ENCODE results near the gene SRRM5.

The SRRM5 gene

DNA sequence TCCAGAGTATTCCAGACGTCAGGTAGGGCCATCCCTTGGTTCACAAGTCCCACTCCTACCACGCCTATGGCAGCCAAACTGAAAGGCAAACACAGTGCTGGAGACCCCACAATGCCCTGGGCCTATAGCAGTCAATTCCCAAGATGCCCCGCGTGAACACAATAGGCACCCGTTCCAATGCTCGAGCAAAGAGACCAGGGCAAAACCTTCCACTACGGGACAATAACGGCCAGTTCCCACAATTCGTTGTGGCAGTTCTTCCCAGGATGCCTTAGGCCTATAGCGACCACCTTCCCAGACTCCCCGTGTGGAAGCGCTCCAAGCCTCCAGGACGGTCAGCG is 7.0 kb downstream of the SRRM5 start:
- H3K4me3 ChIP-seq (ENCODE audit: low read depth, low read length), result peak overlapping the region; percentile 83
- peaks cover 23% of the 10 kb centered on the region for H3K4me1 ChIP-seq (ENCODE audit: control insufficient read depth, insufficient read depth, low read length)
- H3K27me3 ChIP-seq (ENCODE audit: control insufficient read depth, insufficient read depth, low read length), result no peaks in the 10 kb centered on the region
- H3K27ac ChIP-seq (ENCODE audit: low read depth, low read length), result peak overlapping the region; percentile 95
- peaks cover 3% of the 10 kb centered on the region for H3K36me3 ChIP-seq (ENCODE audit: control insufficient read depth, insufficient read depth, low read length)
- H3K9ac ChIP-seq (ENCODE audit: low read length), result peak overlapping the region; percentile 94
- H3K9me3 ChIP-seq (ENCODE audit: control insufficient read depth, insufficient read depth, low read depth, low read length), result no peaks in the 10 kb centered on the region

DNA sequence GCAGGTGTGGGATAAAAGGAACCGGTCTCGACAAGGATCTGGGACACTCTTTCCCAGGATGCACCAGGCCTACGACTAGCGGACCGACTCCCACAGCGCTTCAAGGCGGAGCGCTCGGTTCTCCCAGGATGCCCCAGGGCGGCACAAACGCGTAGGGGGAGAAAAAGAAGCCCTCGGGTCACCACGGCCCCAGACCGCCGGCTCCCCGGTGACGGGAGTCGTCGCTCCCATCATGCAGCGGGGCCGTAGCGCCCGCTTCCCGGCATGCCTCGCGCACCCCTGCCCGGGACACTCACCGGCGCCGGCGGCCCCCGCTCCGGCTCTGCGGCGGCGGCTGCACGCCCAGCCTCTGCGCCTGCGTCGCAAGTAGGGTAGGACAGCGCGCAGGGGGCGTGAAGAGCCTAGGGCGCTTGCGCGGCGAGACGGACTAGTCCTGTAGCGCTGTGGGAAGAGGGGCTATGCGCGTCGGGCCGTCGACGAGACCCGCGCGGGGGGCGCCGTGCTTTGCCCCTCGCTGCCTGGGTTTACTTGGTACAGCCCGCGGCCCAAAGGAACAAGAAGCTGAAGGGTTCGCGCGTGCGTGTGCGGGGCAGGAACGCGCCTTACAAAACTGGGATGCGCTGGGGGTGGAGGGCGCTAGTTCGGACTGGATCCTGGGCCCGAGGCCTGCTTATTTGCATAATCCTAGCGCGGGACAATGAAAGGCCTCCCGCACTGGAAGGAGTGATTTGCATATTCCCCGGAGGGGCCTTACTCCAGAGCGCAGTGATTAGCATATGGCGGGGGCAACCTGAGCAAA is 7.6 kb downstream of the SRRM5 start, which contains the start of gene ZNF428:
Gene ZNF428 (minus strand): TSS at position 368 of the 799 bp plus-strand sequence. CDS start 5,325 bp downstream, outside the sequence.
- Histone ChIP-seq H3K27ac (ENCODE audit: low read depth, low read length) (peak within 1 kb of the TSS; percentile 95), H3K4me1 (ENCODE audit: control insufficient read depth, insufficient read depth, low read length) (peaks cover 27% of the 10 kb centered on the region), H3K4me3 (ENCODE audit: low read depth, low read length) (peak within 1 kb of the TSS; percentile 83), H3K36me3 (ENCODE audit: control insufficient read depth, insufficient read depth, low read length) (no peaks in the 10 kb centered on the region), H3K9ac (ENCODE audit: low read length) (peak within 1 kb of the TSS; percentile 94), H3K9me3 (ENCODE audit: control insufficient read depth, insufficient read depth, low read depth, low read length) (no peaks in the 10 kb centered on the region), H3K27me3 (ENCODE audit: control insufficient read depth, insufficient read depth, low read length) (no peaks in the 10 kb centered on the region)

DNA sequence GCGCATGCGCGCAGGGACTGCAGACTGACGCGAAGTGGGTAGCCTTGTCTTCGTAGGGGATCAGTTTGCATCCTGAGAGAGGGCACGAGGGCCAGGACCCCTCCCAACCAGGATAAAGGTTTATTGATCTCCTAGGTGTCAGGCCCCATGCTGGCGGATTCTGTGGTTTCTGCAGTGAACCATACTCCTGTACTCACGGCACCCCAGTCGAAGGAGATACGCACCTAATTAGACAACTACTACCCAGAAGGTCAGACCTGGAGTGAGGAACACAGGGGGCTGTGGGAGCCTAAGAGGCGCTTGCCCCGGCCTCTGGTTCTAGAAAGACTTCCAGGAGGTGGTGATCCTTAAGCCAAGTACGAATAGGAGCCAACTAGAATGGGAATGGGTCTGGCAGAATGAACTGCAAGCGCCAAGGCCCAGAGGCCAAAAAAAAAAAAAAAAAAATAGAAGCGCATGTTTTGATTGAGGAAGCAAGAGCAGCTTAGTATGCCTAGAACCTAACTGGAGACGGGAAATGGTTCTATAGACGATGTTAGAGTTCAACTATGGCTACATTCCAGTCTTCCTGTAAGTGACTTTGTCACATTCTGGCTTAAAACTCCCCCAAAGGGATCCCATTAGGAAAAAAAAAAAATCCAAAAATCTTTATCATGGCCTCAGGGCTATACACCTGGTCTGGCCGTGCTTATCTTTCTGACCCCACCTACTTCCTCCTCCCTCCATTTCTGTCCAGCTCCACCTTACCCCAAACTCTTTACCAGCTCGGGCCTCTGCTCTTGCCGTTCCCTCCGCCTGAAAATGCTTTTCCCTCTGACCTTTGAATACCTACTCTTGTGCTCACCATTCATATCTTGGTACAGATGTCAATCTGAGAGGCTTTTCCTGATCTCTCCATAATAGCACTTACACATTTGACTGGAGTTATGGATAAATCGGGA is 8.4 kb downstream of the SRRM5 start:
- no peaks in the 10 kb centered on the region for H3K27me3 ChIP-seq (ENCODE audit: control insufficient read depth, insufficient read depth, low read length)
- H3K4me3 ChIP-seq (ENCODE audit: low read depth, low read length), result peak overlapping the region; percentile 83
- no peaks in the 10 kb centered on the region for H3K36me3 ChIP-seq (ENCODE audit: control insufficient read depth, insufficient read depth, low read length)
- H3K4me1 ChIP-seq (ENCODE audit: control insufficient read depth, insufficient read depth, low read length), result peaks cover 30% of the 10 kb centered on the region
- H3K9ac ChIP-seq (ENCODE audit: low read length), result peak overlapping the region; percentile 94
- H3K27ac ChIP-seq (ENCODE audit: low read depth, low read length), result peak overlapping the region; percentile 95
- no peaks in the 10 kb centered on the region for H3K9me3 ChIP-seq (ENCODE audit: control insufficient read depth, insufficient read depth, low read depth, low read length)

DNA sequence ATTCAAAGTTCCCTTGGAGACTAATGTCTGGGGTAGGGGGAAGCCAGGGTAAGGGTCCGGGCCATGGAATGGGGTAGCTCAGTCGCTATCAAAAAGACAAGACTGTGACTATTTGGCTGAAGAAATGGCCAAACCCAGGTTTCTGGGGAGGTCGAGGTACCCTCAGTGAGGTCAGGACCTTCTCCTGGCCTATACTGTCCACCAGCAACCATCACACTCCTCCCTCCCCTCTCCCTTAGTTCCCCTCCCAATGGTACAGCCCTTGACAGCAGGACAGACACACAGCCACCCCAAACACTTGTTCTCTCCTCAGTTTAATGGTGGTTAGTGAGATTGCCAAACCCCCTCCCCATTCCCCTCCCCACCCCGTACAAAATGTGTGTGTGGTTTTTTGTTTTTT is 10.2 kb downstream of the SRRM5 start:
- Histone ChIP-seq H3K4me1 (ENCODE audit: control insufficient read depth, insufficient read depth, low read length) (peaks cover 30% of the 10 kb centered on the region), H3K4me3 (ENCODE audit: low read depth, low read length) (no peak overlapping the region), H3K9ac (ENCODE audit: low read length) (no peak overlapping the region)

DNA sequence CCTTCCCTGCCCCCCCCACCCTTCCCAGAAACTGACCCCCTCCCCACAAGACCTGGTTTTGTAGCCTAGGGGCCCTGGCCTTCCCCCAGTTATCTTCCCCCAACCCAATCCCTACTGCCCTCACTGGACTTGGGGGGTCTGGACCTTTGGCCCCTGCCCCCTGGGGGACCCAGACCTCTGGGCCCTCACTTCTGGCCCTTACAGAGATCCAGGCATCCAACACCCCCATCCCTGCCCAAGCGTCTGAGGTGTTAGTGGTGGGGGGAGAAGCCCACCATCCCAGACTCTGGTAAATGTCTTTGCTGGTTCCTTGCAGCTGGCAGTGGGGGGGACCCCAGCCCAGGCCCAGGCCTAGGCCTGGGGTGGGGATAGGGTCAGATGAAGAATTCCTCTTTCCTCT is 11.1 kb downstream of the SRRM5 start:
- no peak overlapping the region for H3K9ac ChIP-seq (ENCODE audit: low read length)
- H3K27ac ChIP-seq (ENCODE audit: low read depth, low read length), result no peak overlapping the region
- peaks cover 14% of the 10 kb centered on the region for H3K27me3 ChIP-seq (ENCODE audit: control insufficient read depth, insufficient read depth, low read length)
- no peaks in the 10 kb centered on the region for H3K36me3 ChIP-seq (ENCODE audit: control insufficient read depth, insufficient read depth, low read length)
- H3K4me3 ChIP-seq (ENCODE audit: low read depth, low read length), result no peak overlapping the region
- H3K9me3 ChIP-seq (ENCODE audit: control insufficient read depth, insufficient read depth, low read depth, low read length), result no peaks in the 10 kb centered on the region
- H3K4me1 ChIP-seq (ENCODE audit: control insufficient read depth, insufficient read depth, low read length), result peaks cover 30% of the 10 kb centered on the region

More for the DNA sequence above, 10.2 kb downstream of the SRRM5 start:
- H3K36me3 ChIP-seq (ENCODE audit: control insufficient read depth, insufficient read depth, low read length), result no peaks in the 10 kb centered on the region
- peaks cover 6% of the 10 kb centered on the region; the same call in 1 of the 2 replicates for H3K27me3 ChIP-seq (ENCODE audit: control insufficient read depth, insufficient read depth, low read length)
- no peak overlapping the region for H3K27ac ChIP-seq (ENCODE audit: low read depth, low read length)
- no peaks in the 10 kb centered on the region for H3K9me3 ChIP-seq (ENCODE audit: control insufficient read depth, insufficient read depth, low read depth, low read length)

DNA sequence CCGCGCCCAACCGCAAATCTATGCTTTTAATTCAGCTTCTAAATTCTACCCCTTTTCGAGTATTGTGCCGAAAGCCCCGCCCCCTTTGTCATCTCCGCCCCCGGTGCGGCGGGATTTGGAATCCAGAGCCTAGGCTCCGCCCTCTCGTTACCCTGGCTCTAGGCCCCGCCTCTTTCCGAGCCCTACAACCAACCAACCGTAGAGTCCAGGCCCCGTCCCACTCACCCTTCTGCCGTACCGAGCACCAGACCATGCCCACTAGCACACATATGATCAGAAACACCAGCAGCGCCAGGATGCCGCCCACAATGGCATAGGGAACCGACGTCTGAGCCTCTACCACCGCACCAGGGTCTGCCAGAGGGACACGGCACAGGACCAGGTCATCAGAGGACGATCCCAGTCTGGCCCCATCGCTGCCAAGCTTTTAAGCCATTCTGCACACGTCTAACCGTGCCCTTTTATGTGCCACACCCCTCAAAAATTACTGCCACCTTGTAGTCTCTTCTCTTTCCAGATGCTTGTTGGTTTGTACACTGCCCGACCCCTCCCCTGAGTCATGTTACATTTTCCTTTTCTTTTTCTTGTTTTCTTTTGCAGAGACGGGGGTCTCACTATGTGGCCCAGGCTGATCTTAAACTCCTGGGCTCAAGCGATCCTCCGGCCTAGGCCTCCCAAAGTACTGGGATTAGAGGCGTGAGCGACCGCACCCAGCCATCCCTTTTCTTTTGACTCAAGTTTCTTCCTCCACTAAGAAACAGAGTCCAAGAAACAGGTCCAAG is 12.2 kb downstream of the SRRM5 start:
- Histone ChIP-seq H3K27ac (ENCODE audit: low read depth, low read length) (no peak overlapping the region), H3K9ac (ENCODE audit: low read length) (no peak overlapping the region), H3K4me3 (ENCODE audit: low read depth, low read length) (peak overlapping the region; percentile 33), H3K9me3 (ENCODE audit: control insufficient read depth, insufficient read depth, low read depth, low read length) (no peaks in the 10 kb centered on the region), H3K4me1 (ENCODE audit: control insufficient read depth, insufficient read depth, low read length) (peaks cover 26% of the 10 kb centered on the region), H3K36me3 (ENCODE audit: control insufficient read depth, insufficient read depth, low read length) (no peaks in the 10 kb centered on the region), H3K27me3 (ENCODE audit: control insufficient read depth, insufficient read depth, low read length) (peaks cover 17% of the 10 kb centered on the region)

DNA sequence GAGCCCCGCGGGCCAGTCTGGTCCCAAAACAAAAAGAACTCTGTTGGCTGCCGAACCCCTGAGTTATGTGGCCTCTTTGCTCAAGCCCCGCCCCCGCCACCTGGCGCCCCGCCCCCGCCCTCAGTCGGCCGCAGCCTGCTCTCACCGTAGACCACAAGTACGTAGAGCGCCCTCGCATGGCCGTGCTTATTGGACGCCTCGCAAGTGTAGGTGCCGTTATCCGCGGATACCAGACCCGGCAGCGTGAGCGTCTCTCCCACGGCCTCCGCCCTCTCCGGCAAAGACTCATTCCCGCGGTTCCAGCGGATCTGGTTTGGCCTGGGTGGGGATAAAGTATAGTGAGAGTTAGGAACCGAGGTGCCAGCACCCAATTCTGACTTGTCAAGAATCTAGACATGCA is 13.0 kb downstream of the SRRM5 start:
- H3K27me3 ChIP-seq (ENCODE audit: control insufficient read depth, insufficient read depth, low read length), result peaks cover 17% of the 10 kb centered on the region
- no peak overlapping the region for H3K27ac ChIP-seq (ENCODE audit: low read depth, low read length)
- H3K36me3 ChIP-seq (ENCODE audit: control insufficient read depth, insufficient read depth, low read length), result no peaks in the 10 kb centered on the region
- H3K9ac ChIP-seq (ENCODE audit: low read length), result no peak overlapping the region
- H3K4me3 ChIP-seq (ENCODE audit: low read depth, low read length), result no peak overlapping the region
- H3K9me3 ChIP-seq (ENCODE audit: control insufficient read depth, insufficient read depth, low read depth, low read length), result no peaks in the 10 kb centered on the region
- peaks cover 25% of the 10 kb centered on the region for H3K4me1 ChIP-seq (ENCODE audit: control insufficient read depth, insufficient read depth, low read length)

DNA sequence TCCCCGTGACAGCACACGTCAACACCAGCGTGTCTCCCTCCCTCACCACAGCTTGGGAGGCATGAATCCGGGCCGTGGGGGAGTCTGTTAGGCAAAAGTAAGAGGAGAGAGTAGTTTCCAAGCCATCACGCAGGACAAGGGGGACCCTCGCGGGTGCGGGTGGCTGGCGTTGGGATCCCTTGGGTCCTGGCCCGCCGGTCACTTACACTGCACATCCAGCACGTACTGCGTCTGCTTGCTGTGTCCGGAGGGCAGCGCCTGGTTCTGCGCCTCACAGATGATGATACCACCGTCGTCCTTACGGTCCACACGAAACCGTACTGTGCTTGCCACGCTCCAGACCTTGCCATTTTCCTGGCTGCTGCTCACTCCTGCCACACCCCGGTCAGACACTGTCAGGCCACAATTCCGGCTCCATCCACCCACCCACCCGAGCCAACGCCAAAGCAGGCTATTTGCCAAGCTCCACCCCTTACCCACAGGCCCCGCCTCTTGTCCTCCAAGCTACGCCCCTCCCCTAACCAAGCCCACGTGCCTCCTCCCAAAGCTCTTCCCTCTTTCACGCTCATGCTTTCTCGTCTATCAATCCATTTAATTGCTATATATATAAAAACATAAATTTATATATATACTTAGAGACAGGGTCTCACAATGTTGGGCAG is 14.2 kb downstream of the SRRM5 start:
- H3K4me1 ChIP-seq (ENCODE audit: control insufficient read depth, insufficient read depth, low read length), result peaks cover 17% of the 10 kb centered on the region
- no peak overlapping the region for H3K4me3 ChIP-seq (ENCODE audit: low read depth, low read length)
- H3K27ac ChIP-seq (ENCODE audit: low read depth, low read length), result no peak overlapping the region
- no peaks in the 10 kb centered on the region for H3K36me3 ChIP-seq (ENCODE audit: control insufficient read depth, insufficient read depth, low read length)
- H3K9me3 ChIP-seq (ENCODE audit: control insufficient read depth, insufficient read depth, low read depth, low read length), result no peaks in the 10 kb centered on the region
- no peak overlapping the region for H3K9ac ChIP-seq (ENCODE audit: low read length)
- H3K27me3 ChIP-seq (ENCODE audit: control insufficient read depth, insufficient read depth, low read length), result peaks cover 17% of the 10 kb centered on the region

DNA sequence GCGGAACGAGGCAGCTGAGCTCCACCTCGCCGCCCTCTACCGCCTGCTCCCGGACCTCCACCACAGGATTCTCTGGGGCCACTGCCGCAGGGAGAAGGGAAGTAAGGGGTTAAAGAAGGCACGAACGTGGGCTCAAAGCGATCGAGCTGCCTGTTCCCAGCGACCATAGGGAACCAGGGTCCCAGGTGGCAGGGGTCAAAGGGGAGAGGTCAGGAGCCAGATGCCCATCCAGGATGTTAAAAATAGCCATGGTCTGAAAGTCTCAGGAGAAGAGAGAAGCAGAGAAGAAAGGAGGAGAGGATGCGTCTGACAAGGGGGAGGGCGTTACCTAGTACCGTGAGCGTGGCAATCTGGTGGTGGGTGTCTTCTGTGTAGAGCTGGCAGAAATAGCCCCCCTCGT is 14.9 kb downstream of the SRRM5 start:
- Histone ChIP-seq H3K4me3 (ENCODE audit: low read depth, low read length) (no peak overlapping the region), H3K9me3 (ENCODE audit: control insufficient read depth, insufficient read depth, low read depth, low read length) (no peaks in the 10 kb centered on the region), H3K27me3 (ENCODE audit: control insufficient read depth, insufficient read depth, low read length) (peaks cover 20% of the 10 kb centered on the region), H3K9ac (ENCODE audit: low read length) (no peak overlapping the region), H3K36me3 (ENCODE audit: control insufficient read depth, insufficient read depth, low read length) (no peaks in the 10 kb centered on the region), H3K4me1 (ENCODE audit: control insufficient read depth, insufficient read depth, low read length) (peaks cover 15% of the 10 kb centered on the region), H3K27ac (ENCODE audit: low read depth, low read length) (no peak overlapping the region)

DNA sequence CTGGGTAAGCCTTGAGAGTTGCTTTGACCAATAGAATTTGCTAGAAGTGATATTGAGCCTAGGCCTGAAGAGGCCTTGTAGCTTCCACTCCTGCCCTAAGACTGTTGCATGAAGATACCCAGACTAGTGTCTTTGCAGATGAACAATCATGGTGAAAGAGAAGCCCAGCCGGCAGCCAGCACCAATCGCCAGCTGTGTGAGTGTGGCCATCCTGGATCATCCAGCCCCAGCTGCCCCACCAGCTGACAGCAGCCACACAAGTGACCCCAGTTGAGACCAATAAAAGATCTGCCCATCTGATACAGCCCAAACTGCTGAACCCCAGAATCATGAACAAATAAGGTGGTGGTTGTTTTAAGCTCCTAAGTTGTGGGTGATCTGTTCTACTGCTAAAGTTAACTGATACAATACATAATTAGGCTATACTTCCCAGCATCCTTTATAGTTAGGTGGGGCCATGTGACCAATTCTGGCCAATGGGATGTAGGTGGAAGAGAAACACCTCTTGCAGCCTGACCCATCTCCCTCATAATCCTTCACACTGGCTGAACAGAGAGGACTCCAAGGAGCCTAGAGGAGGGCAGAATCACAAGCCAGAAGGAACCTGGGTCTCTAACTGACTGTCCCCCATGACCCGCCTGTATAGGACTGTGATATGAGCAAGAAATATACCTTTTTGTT is 16.9 kb downstream of the SRRM5 start:
- Histone ChIP-seq H3K27ac (ENCODE audit: low read depth, low read length) (no peak overlapping the region), H3K36me3 (ENCODE audit: control insufficient read depth, insufficient read depth, low read length) (no peaks in the 10 kb centered on the region), H3K4me1 (ENCODE audit: control insufficient read depth, insufficient read depth, low read length) (peaks cover 8% of the 10 kb centered on the region), H3K9ac (ENCODE audit: low read length) (no peak overlapping the region), H3K4me3 (ENCODE audit: low read depth, low read length) (no peak overlapping the region), H3K9me3 (ENCODE audit: control insufficient read depth, insufficient read depth, low read depth, low read length) (no peaks in the 10 kb centered on the region), H3K27me3 (ENCODE audit: control insufficient read depth, insufficient read depth, low read length) (peaks cover 24% of the 10 kb centered on the region)

Data from HUES6 (cell line).